ENCODE data around the gene SLC32A1.

DNA sequence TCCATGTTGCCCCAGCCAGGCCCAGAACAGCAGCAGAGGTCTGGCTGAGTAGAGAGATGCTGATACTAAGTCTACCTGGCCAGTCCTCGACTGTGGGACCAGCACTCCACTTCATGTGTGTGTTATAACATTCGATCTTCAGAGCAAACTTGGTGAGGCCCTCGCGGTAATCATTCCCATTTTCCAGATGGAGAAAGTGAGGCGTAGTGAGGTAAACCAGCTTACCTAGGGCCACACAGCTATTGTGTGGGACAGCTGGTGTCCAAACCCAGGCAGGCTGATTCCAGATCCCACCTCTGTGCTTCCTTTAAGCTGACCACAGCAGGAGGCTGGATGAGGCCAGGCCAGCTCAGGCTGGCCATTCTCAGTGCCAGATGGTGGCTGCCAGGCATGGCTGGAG lies 47.7 kb upstream of the SLC32A1 start:
- TF ChIP-seq, protein P1, sequence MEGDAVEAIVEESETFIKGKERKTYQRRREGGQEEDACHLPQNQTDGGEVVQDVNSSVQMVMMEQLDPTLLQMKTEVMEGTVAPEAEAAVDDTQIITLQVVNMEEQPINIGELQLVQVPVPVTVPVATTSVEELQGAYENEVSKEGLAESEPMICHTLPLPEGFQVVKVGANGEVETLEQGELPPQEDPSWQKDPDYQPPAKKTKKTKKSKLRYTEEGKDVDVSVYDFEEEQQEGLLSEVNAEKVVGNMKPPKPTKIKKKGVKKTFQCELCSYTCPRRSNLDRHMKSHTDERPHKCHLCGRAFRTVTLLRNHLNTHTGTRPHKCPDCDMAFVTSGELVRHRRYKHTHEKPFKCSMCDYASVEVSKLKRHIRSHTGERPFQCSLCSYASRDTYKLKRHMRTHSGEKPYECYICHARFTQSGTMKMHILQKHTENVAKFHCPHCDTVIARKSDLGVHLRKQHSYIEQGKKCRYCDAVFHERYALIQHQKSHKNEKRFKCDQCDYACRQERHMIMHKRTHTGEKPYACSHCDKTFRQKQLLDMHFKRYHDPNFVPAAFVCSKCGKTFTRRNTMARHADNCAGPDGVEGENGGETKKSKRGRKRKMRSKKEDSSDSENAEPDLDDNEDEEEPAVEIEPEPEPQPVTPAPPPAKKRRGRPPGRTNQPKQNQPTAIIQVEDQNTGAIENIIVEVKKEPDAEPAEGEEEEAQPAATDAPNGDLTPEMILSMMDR (IDR thresholded peaks at IDR 0.05; ENCODE audit: low read depth, low read length): no peak
- no peak for TF ChIP-seq POLR2A (IDR thresholded peaks at IDR 0.05; ENCODE audit: extremely low read depth, insufficient read length)

All from NB4 (cell line).